Nephron (organoid): ENCODE data around the gene DPM2.
A peak's percentile ranks its signal among the peaks of the same experiment; 100 is the strongest.

Experiments used
- H3K27ac Mint-ChIP-seq, 3 experiments: 2 replicates each; pipeline ENCODE4 v1.8.0; 2020; ENCODE audit warnings: mixed read lengths in 3 of 3, mild to moderate bottlenecking in 2 of 3, moderate library complexity in 1 of 3
- H3K27me3 Mint-ChIP-seq: 2 replicates; pipeline ENCODE4 v1.8.0; 2021; ENCODE audit warnings: low read depth, mild to moderate bottlenecking, moderate library complexity, mixed read lengths
- H3K36me3 Mint-ChIP-seq: 2 replicates; pipeline ENCODE4 v1.8.0; 2020; ENCODE audit warnings: low read depth, mixed read lengths
- H3K4me1 Mint-ChIP-seq: 2 replicates; pipeline ENCODE4 v1.8.0; 2020; ENCODE audit warnings: mixed read lengths
- H3K4me3 Mint-ChIP-seq, 3 experiments: 2 replicates each; pipeline ENCODE4 v1.8.0; 2020; ENCODE audit warnings: mild to moderate bottlenecking in 3 of 3, mixed read lengths in 3 of 3, moderate library complexity in 2 of 3
- H3K9me3 Mint-ChIP-seq: 2 replicates; pipeline ENCODE4 v1.8.0; 2020; ENCODE audit warnings: mixed read lengths
- CTCF ChIP-seq, 3 experiments: fragments of 200-600 bp; sonication (generic); IDR thresholded peaks; one replicate each; pipeline ENCODE4 v1.5.0; 2021; ENCODE audit warnings: antibody characterized with exemption in 3 of 3; ENCODE audit not compliant: unreplicated experiment in 3 of 3

DPM2 gene

GRCh38 chr9:127937388-127938297 is at the start of gene DPM2:
TSS of gene DPM2 (minus strand) at chr9:127937854. CDS start at chr9:127937820, 34 bp downstream.
- TF ChIP-seq CTCF (IDR thresholded peaks at IDR 0.05; ENCODE audit: unreplicated experiment in 3 of 3): no peak
- peaks cover 52% of the 10 kb centered on the region for H3K4me1 Mint-ChIP-seq
- peak within 1 kb of the TSS; percentile 17 to 89 (median 78) for H3K27ac Mint-ChIP-seq
- H3K36me3 Mint-ChIP-seq: peaks cover 13% of the 10 kb centered on the region
- H3K27me3 Mint-ChIP-seq: no peaks in the 10 kb centered on the region
- peak within 1 kb of the TSS; percentile 90 to 99 (median 97) for H3K4me3 Mint-ChIP-seq
- H3K9me3 Mint-ChIP-seq: no peaks in the 10 kb centered on the region

GRCh38 chr9:127987103-127987614 is 49.5 kb upstream of the DPM2 start:
- Mint-ChIP-seq H3K9me3 (no peaks in the 10 kb centered on the region), H3K4me1 (no peaks in the 10 kb centered on the region), H3K27me3 (peaks cover 4% of the 10 kb centered on the region), H3K27ac (no peak overlapping the region), H3K4me3 (no peak overlapping the region), H3K36me3 (no peaks in the 10 kb centered on the region)
- TF ChIP-seq CTCF (IDR thresholded peaks at IDR 0.05; ENCODE audit: unreplicated experiment in 3 of 3): no peak

GRCh38 chr9:127985011-127985410 is 47.4 kb upstream of the DPM2 start:
- H3K9me3 Mint-ChIP-seq: no peaks in the 10 kb centered on the region
- H3K27ac Mint-ChIP-seq: no peak overlapping the region
- TF ChIP-seq CTCF (IDR thresholded peaks at IDR 0.05; ENCODE audit: unreplicated experiment in 3 of 3): no peak
- H3K36me3 Mint-ChIP-seq: no peaks in the 10 kb centered on the region
- H3K4me1 Mint-ChIP-seq: peaks cover 10% of the 10 kb centered on the region
- no peak overlapping the region for H3K4me3 Mint-ChIP-seq
- H3K27me3 Mint-ChIP-seq: peaks cover 4% of the 10 kb centered on the region

- Mint-ChIP-seq H3K9me3 (no peaks in the 10 kb centered on the region), H3K4me1 (peaks cover 18% of the 10 kb centered on the region), H3K36me3 (no peaks in the 10 kb centered on the region), H3K27me3 (peaks cover 4% of the 10 kb centered on the region), H3K4me3 (no peak overlapping the region), H3K27ac (peak overlapping the region in 1 of 3 experiments; percentile 20)
- TF ChIP-seq CTCF (IDR thresholded peaks at IDR 0.05; ENCODE audit: unreplicated experiment in 3 of 3): no peak
Measured at GRCh38 chr9:127983847-127984289, 46.2 kb upstream of the DPM2 start.

- Mint-ChIP-seq H3K4me1 (peaks cover 24% of the 10 kb centered on the region), H3K27ac (peak overlapping the region; percentile 45 to 64 (median 53)), H3K36me3 (no peaks in the 10 kb centered on the region), H3K27me3 (peaks cover 4% of the 10 kb centered on the region), H3K9me3 (no peaks in the 10 kb centered on the region), H3K4me3 (peak overlapping the region in 1 of 3 experiments; percentile 63)
- TF ChIP-seq CTCF (IDR thresholded peaks at IDR 0.05; ENCODE audit: unreplicated experiment in 3 of 3): no peak
Measured at GRCh38 chr9:127982912-127983311, 45.3 kb upstream of the DPM2 start.
